CD8-positive, alpha-beta memory T cell (primary cell): ENCODE measurements around the gene OSCAR. TPM values are rescaled to one million over a fixed set of nuclear protein-coding genes. Genes with fewer than 3 reads are reported as not detected.
A peak's percentile ranks its signal among the peaks of the same experiment; 100 is the strongest.

Source experiments
- CTCF ChIA-PET: fragments of 350-600 bp; sonication (Branson Sonifier 250); formaldehyde crosslinking; loops from one replicate; lab custom pipeline; 2021; ENCODE audit warnings: antibody characterized with exemption; lab: Charles Lee
- POLR2A ChIA-PET: fragments of 350-600 bp; sonication (Branson Sonifier 250); formaldehyde crosslinking; loops from one replicate; lab custom pipeline; 2021; ENCODE audit warnings: antibody characterized with exemption; lab: Charles Lee
- DNase-seq, 5 donors: peaks; one replicate each; pipeline versions ENCODE4 v3.0.0 to v3.0.0-alpha.2; 2020 to 2022; ENCODE audit warnings: mixed read lengths in 1 of 5
- H3K27ac ChIP-seq: one replicate; pipeline ENCODE4 v1.7.0; 2013; ENCODE audit warnings: low read depth, mild to moderate bottlenecking, low read length, moderate library complexity
- H3K27me3 ChIP-seq: 2 replicates; pipeline ENCODE4 v1.7.0; 2013; ENCODE audit warnings: low read length, mild to moderate bottlenecking; ENCODE audit not compliant: insufficient read depth, poor library complexity, severe bottlenecking
- H3K36me3 ChIP-seq: 2 replicates; pipeline ENCODE4 v1.7.0; 2013; ENCODE audit warnings: mild to moderate bottlenecking, low read length, moderate library complexity; ENCODE audit not compliant: insufficient read depth
- H3K4me1 ChIP-seq: 2 replicates; pipeline ENCODE4 v1.7.0; 2013; ENCODE audit warnings: mild to moderate bottlenecking, low read length, moderate library complexity; ENCODE audit not compliant: insufficient read depth
- H3K4me3 ChIP-seq: 2 replicates; pipeline ENCODE4 v1.7.0; 2013; ENCODE audit warnings: mild to moderate bottlenecking, low read length
- H3K9me3 ChIP-seq: 2 replicates; pipeline ENCODE4 v1.7.0; 2013; ENCODE audit warnings: mild to moderate bottlenecking, low read length
- H3K27ac Mint-ChIP-seq, 8 donors: one replicate each; pipeline ENCODE4 v1.8.0; 2020 to 2021; ENCODE audit warnings: mixed read lengths in 8 of 8, mild to moderate bottlenecking in 6 of 8, inconsistent platforms in 3 of 8, moderate library complexity in 3 of 8
- H3K27me3 Mint-ChIP-seq, 2 donors: one replicate each; pipeline ENCODE4 v1.8.0; 2020 to 2021; ENCODE audit warnings: mixed read lengths in 2 of 2, mild to moderate bottlenecking in 1 of 2, moderate library complexity in 1 of 2
- H3K36me3 Mint-ChIP-seq, 3 donors: one replicate each; pipeline ENCODE4 v1.8.0; 2020 to 2021; ENCODE audit warnings: mixed read lengths in 3 of 3, inconsistent platforms in 1 of 3, mild to moderate bottlenecking in 1 of 3
- H3K4me1 Mint-ChIP-seq, 3 donors: one replicate each; pipeline ENCODE4 v1.8.0; 2020 to 2021; ENCODE audit warnings: mixed read lengths in 3 of 3, inconsistent platforms in 1 of 3, mild to moderate bottlenecking in 1 of 3
- H3K4me3 Mint-ChIP-seq, 7 donors: one replicate each; pipeline ENCODE4 v1.8.0; 2020 to 2021; ENCODE audit warnings: mixed read lengths in 7 of 7, mild to moderate bottlenecking in 6 of 7, moderate library complexity in 4 of 7, inconsistent platforms in 2 of 7
- H3K9me3 Mint-ChIP-seq, 5 donors: one replicate each; pipeline ENCODE4 v1.8.0; 2020 to 2022; ENCODE audit warnings: mixed read lengths in 5 of 5, mild to moderate bottlenecking in 3 of 5, moderate library complexity in 2 of 5, inconsistent platforms in 1 of 5
- polyA plus RNA-seq: library from polyadenylated mRNA; unstranded; fragments of 300-500 nt; fragmentation: Illumina TruSeq; gene quantifications from one replicate; pipeline ENCODE4 v1.2.3, GENCODE V29; 2021
- total RNA-seq, 2 experiments: library from RNA; stranded (reverse); gene quantifications; one replicate each; pipeline ENCODE4 v1.2.3, GENCODE V29; 2021

OSCAR gene
- total and polyA plus RNA-seq, 3 experiments from 2014 or later = 0.17 to 0.35 (median 0.22) TPM

- H3K27ac Mint-ChIP-seq = no peak overlapping the region
- peaks cover 9 to 17% of the 10 kb centered on the region in 2 donors for H3K27me3 Mint-ChIP-seq
- Histone ChIP-seq H3K27me3 (no peaks in the 10 kb centered on the region), H3K27ac (no peak overlapping the region), H3K36me3 (no peaks in the 10 kb centered on the region), H3K4me1 (peaks cover 11% of the 10 kb centered on the region), H3K4me3 (peak overlapping the region; percentile 36), H3K9me3 (no peaks in the 10 kb centered on the region)
- H3K9me3 Mint-ChIP-seq = peaks cover 0 to 5% (median 0%) of the 10 kb centered on the region in 5 donors
- H3K4me1 Mint-ChIP-seq = peaks cover 9 to 23% (median 19%) of the 10 kb centered on the region in 3 donors
- POLR2A ChIA-PET = interaction anchor here (0.9 to 2.7 kb wide), 3 partner anchors 20 to 1244 kb away, joined by 3 to 14 read pairs (median 5); partner anchors contain the start of genes CNOT3, KMT5C, PRPF31 and TFPT
- peak overlapping the region in 5 of 7 donors; percentile 23 to 87 (median 26) for H3K4me3 Mint-ChIP-seq
- CTCF ChIA-PET = interaction anchor here (0.8 to 1.8 kb wide), 2 partner anchors 42 to 254 kb away, joined by 4 to 5 read pairs; partner anchors contain the start of gene CNOT3
- H3K36me3 Mint-ChIP-seq = no peaks in the 10 kb centered on the region
- no peak for DNase-seq
Measured at GRCh38 chr19:54095136-54095858, 5.3 kb downstream of the OSCAR start.

GRCh38 chr19:54094426-54095000, 6.1 kb downstream of the OSCAR start:
- POLR2A ChIA-PET = no interaction called here
- H3K36me3 ChIP-seq = no peaks in the 10 kb centered on the region
- no peak overlapping the region for H3K4me3 ChIP-seq
- H3K27me3 ChIP-seq = peaks cover 1% of the 10 kb centered on the region
- Mint-ChIP-seq H3K36me3 (no peaks in the 10 kb centered on the region), H3K27me3 (peaks cover 10 to 18% of the 10 kb centered on the region in 2 donors), H3K4me3 (peak overlapping the region in 4 of 7 donors; percentile 12 to 53 (median 40)), H3K9me3 (peaks cover 0 to 5% (median 0%) of the 10 kb centered on the region in 5 donors), H3K4me1 (peaks cover 9 to 23% (median 19%) of the 10 kb centered on the region in 3 donors), H3K27ac (peak overlapping the region in 1 of 8 donors; percentile 17)
- peaks cover 11% of the 10 kb centered on the region for H3K4me1 ChIP-seq
- no peak overlapping the region for H3K27ac ChIP-seq
- DNase-seq = no peak
- CTCF ChIA-PET = no interaction called here
- H3K9me3 ChIP-seq = no peaks in the 10 kb centered on the region

GRCh38 chr19:54084410-54084809, 16.2 kb downstream of the OSCAR start:
- Mint-ChIP-seq H3K4me1 (no peaks in the 10 kb centered on the region), H3K27ac (no peak overlapping the region), H3K27me3 (peaks cover 13 to 18% of the 10 kb centered on the region in 2 donors), H3K9me3 (peaks cover 3 to 18% (median 8%) of the 10 kb centered on the region in 5 donors), H3K4me3 (no peak overlapping the region), H3K36me3 (no peaks in the 10 kb centered on the region)
- POLR2A ChIA-PET = no interaction called here
- H3K4me3 ChIP-seq = no peak overlapping the region
- DNase-seq = no peak
- H3K36me3 ChIP-seq = no peaks in the 10 kb centered on the region
- CTCF ChIA-PET = no interaction called here
- no peak overlapping the region for H3K27ac ChIP-seq
- H3K4me1 ChIP-seq = no peaks in the 10 kb centered on the region
- peaks cover 5% of the 10 kb centered on the region for H3K9me3 ChIP-seq
- H3K27me3 ChIP-seq = peaks cover under 1% of the 10 kb centered on the region

GRCh38 chr19:54081032-54081431, 19.6 kb downstream of the OSCAR start, which contains the start of gene TARM1:
TSS of gene TARM1 (minus strand) at chr19:54081365. CDS start at chr19:54081340, 25 bp downstream.
- Mint-ChIP-seq H3K27me3 (peaks cover 12 to 14% of the 10 kb centered on the region in 2 donors), H3K4me1 (peaks cover 0 to 2% (median 0%) of the 10 kb centered on the region in 3 donors), H3K9me3 (peaks cover 3 to 16% (median 8%) of the 10 kb centered on the region in 5 donors), H3K4me3 (no peak within 1 kb of the TSS), H3K36me3 (peaks cover 0 to under 1% (median 0%) of the 10 kb centered on the region in 3 donors), H3K27ac (no peak within 1 kb of the TSS)
- Histone ChIP-seq H3K27ac (no peak within 1 kb of the TSS), H3K36me3 (no peaks in the 10 kb centered on the region), H3K4me3 (no peak within 1 kb of the TSS), H3K27me3 (no peaks in the 10 kb centered on the region), H3K9me3 (peaks cover 5% of the 10 kb centered on the region), H3K4me1 (no peaks in the 10 kb centered on the region)
- no peak for DNase-seq
- ChIA-PET CTCF (no interaction called here), POLR2A (no interaction called here)

- H3K9me3 ChIP-seq = peaks cover 5% of the 10 kb centered on the region
- H3K36me3 ChIP-seq = no peaks in the 10 kb centered on the region
- POLR2A ChIA-PET = no interaction called here
- H3K27ac Mint-ChIP-seq = no peak overlapping the region
- no peak overlapping the region for H3K27ac ChIP-seq
- no peak for DNase-seq
- CTCF ChIA-PET = no interaction called here
- H3K4me1 Mint-ChIP-seq = peaks cover 0 to 4% (median 0%) of the 10 kb centered on the region in 3 donors
- H3K27me3 ChIP-seq = no peaks in the 10 kb centered on the region
- no peak overlapping the region for H3K4me3 ChIP-seq
- no peaks in the 10 kb centered on the region for H3K4me1 ChIP-seq
- H3K4me3 Mint-ChIP-seq = no peak overlapping the region
- H3K9me3 Mint-ChIP-seq = peaks cover 0 to 14% (median 4%) of the 10 kb centered on the region in 5 donors
- peaks cover 10% of the 10 kb centered on the region in 2 donors for H3K27me3 Mint-ChIP-seq
- H3K36me3 Mint-ChIP-seq = peaks cover 0 to 1% (median 0%) of the 10 kb centered on the region in 3 donors
Measured at GRCh38 chr19:54077334-54077733, 23.3 kb downstream of the OSCAR start.

- POLR2A ChIA-PET = interaction anchor here (0.6 kb wide), 1 partner anchor 147 kb away, joined by 3 read pairs; no protein-coding TSS in a partner anchor
- no peak overlapping the region for H3K4me3 ChIP-seq
Measured at GRCh38 chr19:54074851-54075250, 25.8 kb downstream of the OSCAR start.

GRCh38 chr19:54073829-54074228, 26.8 kb downstream of the OSCAR start:
- peaks cover 0 to 4% (median 0%) of the 10 kb centered on the region in 3 donors for H3K4me1 Mint-ChIP-seq
- H3K9me3 Mint-ChIP-seq = peaks cover 0 to 2% (median 0%) of the 10 kb centered on the region in 5 donors
- ChIA-PET POLR2A (no interaction called here), CTCF (no interaction called here)
- peaks cover 0 to 1% (median 0%) of the 10 kb centered on the region in 3 donors for H3K36me3 Mint-ChIP-seq
- Histone ChIP-seq H3K27me3 (no peaks in the 10 kb centered on the region), H3K4me3 (no peak overlapping the region), H3K36me3 (no peaks in the 10 kb centered on the region), H3K4me1 (no peaks in the 10 kb centered on the region), H3K9me3 (no peaks in the 10 kb centered on the region), H3K27ac (no peak overlapping the region)
- H3K4me3 Mint-ChIP-seq = no peak overlapping the region
- no peak for DNase-seq
- no peak overlapping the region for H3K27ac Mint-ChIP-seq
- H3K27me3 Mint-ChIP-seq = peaks cover 6 to 16% of the 10 kb centered on the region in 2 donors

More at GRCh38 chr19:54074851-54075250, 25.8 kb downstream of the OSCAR start:
- DNase-seq = no peak
- Histone ChIP-seq H3K9me3 (no peaks in the 10 kb centered on the region), H3K27ac (no peak overlapping the region), H3K36me3 (no peaks in the 10 kb centered on the region), H3K27me3 (no peaks in the 10 kb centered on the region), H3K4me1 (no peaks in the 10 kb centered on the region)
- Mint-ChIP-seq H3K4me1 (peaks cover 0 to 4% (median 0%) of the 10 kb centered on the region in 3 donors), H3K27me3 (peaks cover 5 to 11% of the 10 kb centered on the region in 2 donors), H3K36me3 (peaks cover 0 to 1% (median 0%) of the 10 kb centered on the region in 3 donors), H3K27ac (no peak overlapping the region), H3K9me3 (peaks cover 0 to 3% (median 0%) of the 10 kb centered on the region in 5 donors), H3K4me3 (no peak overlapping the region)
- CTCF ChIA-PET = no interaction called here

GRCh38 chr19:54069470-54069869, 31.1 kb downstream of the OSCAR start:
- Histone ChIP-seq H3K27me3 (no peaks in the 10 kb centered on the region), H3K9me3 (no peaks in the 10 kb centered on the region), H3K36me3 (no peaks in the 10 kb centered on the region), H3K4me3 (no peak overlapping the region), H3K4me1 (no peaks in the 10 kb centered on the region), H3K27ac (no peak overlapping the region)
- POLR2A ChIA-PET = no interaction called here
- Mint-ChIP-seq H3K36me3 (no peaks in the 10 kb centered on the region), H3K27me3 (peaks cover 7 to 23% of the 10 kb centered on the region in 2 donors), H3K27ac (no peak overlapping the region), H3K4me1 (no peaks in the 10 kb centered on the region), H3K9me3 (peaks cover 0 to 2% (median 0%) of the 10 kb centered on the region in 5 donors), H3K4me3 (no peak overlapping the region)
- no peak for DNase-seq
- CTCF ChIA-PET = no interaction called here
